ENCODE data around the gene LRRC3C.

DNA sequence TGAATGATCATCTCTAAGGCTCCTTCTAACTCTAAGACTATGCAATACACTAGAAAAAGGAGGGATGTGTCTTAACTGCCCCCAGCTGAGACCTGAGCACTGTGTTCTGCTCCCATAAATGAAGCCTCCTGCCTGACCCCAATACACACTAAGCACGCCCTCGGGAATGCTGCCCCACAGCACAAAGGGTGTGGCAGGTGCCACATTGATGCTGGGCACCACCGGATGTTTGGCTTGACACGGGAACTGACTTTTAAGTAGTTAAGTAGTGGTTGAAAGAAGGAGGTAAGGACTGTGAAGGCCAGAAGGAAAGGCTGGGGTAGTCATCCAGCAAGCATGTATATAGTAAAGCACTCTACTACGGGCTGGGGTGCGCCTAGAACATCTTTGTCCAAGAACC, 39.2 kb downstream of the LRRC3C start:
- TF ChIP-seq POLR2AphosphoS5 (IDR thresholded peaks at IDR 0.05; ENCODE audit: low read depth, low read length): no peak
- no peak for TF ChIP-seq TAF1 (IDR thresholded peaks at IDR 0.05; ENCODE audit: borderline replicate concordance, insufficient read depth, low read length)
- TF ChIP-seq, protein P1, sequence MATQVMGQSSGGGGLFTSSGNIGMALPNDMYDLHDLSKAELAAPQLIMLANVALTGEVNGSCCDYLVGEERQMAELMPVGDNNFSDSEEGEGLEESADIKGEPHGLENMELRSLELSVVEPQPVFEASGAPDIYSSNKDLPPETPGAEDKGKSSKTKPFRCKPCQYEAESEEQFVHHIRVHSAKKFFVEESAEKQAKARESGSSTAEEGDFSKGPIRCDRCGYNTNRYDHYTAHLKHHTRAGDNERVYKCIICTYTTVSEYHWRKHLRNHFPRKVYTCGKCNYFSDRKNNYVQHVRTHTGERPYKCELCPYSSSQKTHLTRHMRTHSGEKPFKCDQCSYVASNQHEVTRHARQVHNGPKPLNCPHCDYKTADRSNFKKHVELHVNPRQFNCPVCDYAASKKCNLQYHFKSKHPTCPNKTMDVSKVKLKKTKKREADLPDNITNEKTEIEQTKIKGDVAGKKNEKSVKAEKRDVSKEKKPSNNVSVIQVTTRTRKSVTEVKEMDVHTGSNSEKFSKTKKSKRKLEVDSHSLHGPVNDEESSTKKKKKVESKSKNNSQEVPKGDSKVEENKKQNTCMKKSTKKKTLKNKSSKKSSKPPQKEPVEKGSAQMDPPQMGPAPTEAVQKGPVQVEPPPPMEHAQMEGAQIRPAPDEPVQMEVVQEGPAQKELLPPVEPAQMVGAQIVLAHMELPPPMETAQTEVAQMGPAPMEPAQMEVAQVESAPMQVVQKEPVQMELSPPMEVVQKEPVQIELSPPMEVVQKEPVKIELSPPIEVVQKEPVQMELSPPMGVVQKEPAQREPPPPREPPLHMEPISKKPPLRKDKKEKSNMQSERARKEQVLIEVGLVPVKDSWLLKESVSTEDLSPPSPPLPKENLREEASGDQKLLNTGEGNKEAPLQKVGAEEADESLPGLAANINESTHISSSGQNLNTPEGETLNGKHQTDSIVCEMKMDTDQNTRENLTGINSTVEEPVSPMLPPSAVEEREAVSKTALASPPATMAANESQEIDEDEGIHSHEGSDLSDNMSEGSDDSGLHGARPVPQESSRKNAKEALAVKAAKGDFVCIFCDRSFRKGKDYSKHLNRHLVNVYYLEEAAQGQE (IDR thresholded peaks at IDR 0.05; ENCODE audit: insufficient read depth in 1 of 2, low read depth in 2 of 2, low read length in 2 of 2): no peak
- TF ChIP-seq SIN3A (IDR thresholded peaks at IDR 0.05; ENCODE audit: borderline replicate concordance, insufficient read depth, low read length): no peak

All from PFSK-1 (cell line).